Esophagus squamous epithelium (tissue), 5 donors: ENCODE results near the gene DESI2. TPM values are rescaled to one million over a fixed set of nuclear protein-coding genes. Genes with fewer than 3 reads are reported as not detected.

Experiments
- DNase-seq: peaks from one replicate; lab custom pipeline; 2025; lab: John Stamatoyannopoulos, UW
- H3K27ac ChIP-seq, 4 donors: fragments of 200-600 bp; sonication (generic); one replicate each; pipeline ENCODE4 v1.5.1; 2016 to 2019; ENCODE audit warnings: mild to moderate bottlenecking in 1 of 4
- H3K27me3 ChIP-seq, 4 donors: fragments of 200-600 bp; sonication (generic); 1 replicate in 3 of 4; 2 replicates in 1 of 4; pipeline versions ENCODE4 v1.5.1 to v1.6.0; 2017 to 2021; ENCODE audit warnings: antibody characterized with exemption in 1 of 4
- H3K36me3 ChIP-seq, 3 donors: fragments of 200-600 bp; sonication (generic); one replicate each; pipeline ENCODE4 v1.5.1; 2016 to 2019
- H3K4me1 ChIP-seq, 3 donors: fragments of 200-600 bp; sonication (generic); one replicate each; pipeline ENCODE4 v1.5.1; 2017 to 2019
- H3K4me3 ChIP-seq, 4 donors: fragments of 200-600 bp; sonication (generic); 1 replicate in 3 of 4; 2 replicates in 1 of 4; pipeline ENCODE4 v1.5.1; 2016 to 2019; ENCODE audit warnings: mild to moderate bottlenecking in 2 of 4, moderate library complexity in 1 of 4
- H3K9me3 ChIP-seq, 3 donors: fragments of 200-600 bp; sonication (generic); one replicate each; pipeline ENCODE4 v1.5.1; 2016 to 2019
- CTCF ChIP-seq, 6 experiments: fragments of 450-650 bp in 4 of 6; fragments of 200-600 bp in 2 of 6; sonication (generic) in 2 of 6; IDR thresholded peaks; one replicate each; pipeline ENCODE4 v1.5.1; 2016 to 2019; ENCODE audit warnings: antibody characterized with exemption in 6 of 6, mild to moderate bottlenecking in 4 of 6, moderate library complexity in 4 of 6
- POLR2A ChIP-seq, 4 donors: fragments of 450-650 bp; IDR thresholded peaks; one replicate each; pipeline ENCODE4 v1.6.1; 2017; ENCODE audit warnings: antibody characterized with exemption in 4 of 4, mild to moderate bottlenecking in 4 of 4, moderate library complexity in 3 of 4
- WGBS, 2 donors: methylation state at CpG; one replicate each; pipeline ENCODE4 v1.1.5; 2018; 5-methylcytosine and 5-hydroxymethylcytosine counted together
- intact Hi-C: fragments of 100-400 bp; cut with DNase I; formaldehyde crosslinking; loops from one replicate; pipeline ENCODE4 v1.15.0; 2022
- total RNA-seq, 4 donors: library from RNA; depleted of rRNA; stranded (reverse); fragments of >200 nt; gene quantifications; one replicate each; pipeline ENCODE4 v1.1.0, GENCODE V29; 2016
- donor health status: DM: yes; HTN: yes; CAD: no.

Gene DESI2
- total RNA-seq, 4 donors from 2014 or later = 18.8 to 32.0 (median 30.4) TPM

- Histone ChIP-seq H3K4me1 (no peaks in the 10 kb centered on the region), H3K4me3 (no peak overlapping the region), H3K27me3 (no peaks in the 10 kb centered on the region), H3K27ac (no peak overlapping the region), H3K9me3 (no peaks in the 10 kb centered on the region), H3K36me3 (no peaks in the 10 kb centered on the region)
- 88 to 95% methylated on average over 12 to 13 of the region's 14 CpGs for WGBS, 2 donors
- TF ChIP-seq CTCF (IDR thresholded peaks at IDR 0.05) (no peak), POLR2A (IDR thresholded peaks at IDR 0.05) (no peak)
- intact Hi-C loops = no loop called here
- DNase-seq = no peak
These were observed 9.9 kb upstream of the DESI2 start for GRCh38 chr1:244642988-244643387.

GRCh38 chr1:244645414-244645813 is 7.5 kb upstream of the DESI2 start:
- no peaks in the 10 kb centered on the region for H3K36me3 ChIP-seq
- TF ChIP-seq CTCF (IDR thresholded peaks at IDR 0.05) = no peak
- no peak for TF ChIP-seq POLR2A (IDR thresholded peaks at IDR 0.05)
- no peaks in the 10 kb centered on the region for H3K4me1 ChIP-seq
- H3K27ac ChIP-seq = no peak overlapping the region
- DNase-seq = no peak
- no peaks in the 10 kb centered on the region for H3K27me3 ChIP-seq
- WGBS, 2 donors = 81 to 94% methylated on average over 3 to 4 of the region's 6 CpGs
- H3K4me3 ChIP-seq = no peak overlapping the region
- no peaks in the 10 kb centered on the region for H3K9me3 ChIP-seq
- intact Hi-C loops = no loop called here

- H3K4me1 ChIP-seq = no peaks in the 10 kb centered on the region
- no peak for TF ChIP-seq POLR2A (IDR thresholded peaks at IDR 0.05)
- TF ChIP-seq CTCF (IDR thresholded peaks at IDR 0.05) = no peak
- no peaks in the 10 kb centered on the region for H3K36me3 ChIP-seq
- H3K4me3 ChIP-seq = no peak overlapping the region
- intact Hi-C loops = no loop called here
- 72 to 78% methylated on average over 4 to 6 of the region's 6 CpGs for WGBS, 2 donors
- no peaks in the 10 kb centered on the region for H3K27me3 ChIP-seq
- DNase-seq = no peak
- no peak overlapping the region for H3K27ac ChIP-seq
- no peaks in the 10 kb centered on the region for H3K9me3 ChIP-seq
These were observed 7.0 kb upstream of the DESI2 start for GRCh38 chr1:244645890-244646289.

GRCh38 chr1:244647819-244648218 is 5.1 kb upstream of the DESI2 start:
- Histone ChIP-seq H3K36me3 (no peaks in the 10 kb centered on the region), H3K27ac (no peak overlapping the region), H3K4me1 (peaks cover 0 to 7% (median 6%) of the 10 kb centered on the region in 3 donors), H3K9me3 (no peaks in the 10 kb centered on the region), H3K4me3 (no peak overlapping the region), H3K27me3 (no peaks in the 10 kb centered on the region)
- no peak for TF ChIP-seq POLR2A (IDR thresholded peaks at IDR 0.05)
- no peak for TF ChIP-seq CTCF (IDR thresholded peaks at IDR 0.05)
- no peak for DNase-seq
- 73 to 81% methylated on average over 6 of the region's 6 CpGs for WGBS, 2 donors
- intact Hi-C loops = no loop called here

- intact Hi-C loops = no loop called here
- peaks cover 0 to 3% (median 0%) of the 10 kb centered on the region in 3 donors for H3K36me3 ChIP-seq
- H3K27me3 ChIP-seq = no peaks in the 10 kb centered on the region
- H3K27ac ChIP-seq = peak overlapping the region in 3 of 4 donors; percentile 75 to 96 (median 96)
- H3K4me1 ChIP-seq = peaks cover 6 to 42% (median 17%) of the 10 kb centered on the region in 3 donors
- TF ChIP-seq CTCF (IDR thresholded peaks at IDR 0.05) = no peak
- TF ChIP-seq POLR2A (IDR thresholded peaks at IDR 0.05) = no peak
- H3K9me3 ChIP-seq = no peaks in the 10 kb centered on the region
- 31 to 49% methylated on average over 13 to 15 of the region's 15 CpGs for WGBS, 2 donors
- H3K4me3 ChIP-seq = peak overlapping the region; percentile 72 to 94 (median 87)
- DNase-seq = no peak
These were observed 837 bp upstream of the DESI2 start for GRCh38 chr1:244651956-244652622.
